NCI-H1417 (cell line): ENCODE measurements around the gene STX5.
"Not testable (repeated sequence)": the region's sequence is repeated elsewhere in the genome, so short reads cannot be mapped to it uniquely, and the experiment has no call there.

Source experiments
- DNase-seq, 3 experiments: peaks; one replicate each; lab custom pipeline; 2025; lab: John Stamatoyannopoulos, UW

STX5 gene

GRCh38 chr11:62830904-62831519, 839 bp downstream of the STX5 start:
- DNase-seq = no peak

GRCh38 chr11:62828130-62828529, 3.7 kb downstream of the STX5 start:
- DNase-seq = not testable (repeated sequence)

- no peak for DNase-seq
These were observed 8.2 kb downstream of the STX5 start for GRCh38 chr11:62823677-62824076.

- no peak for DNase-seq
These were observed 14.7 kb downstream of the STX5 start for GRCh38 chr11:62817129-62817528.

GRCh38 chr11:62816557-62816956, 15.3 kb downstream of the STX5 start:
- DNase-seq = no peak

GRCh38 chr11:62811659-62812058, 20.2 kb downstream of the STX5 start:
- no peak for DNase-seq

- DNase-seq = no peak
These were observed 21.1 kb downstream of the STX5 start for GRCh38 chr11:62810748-62811147.

- DNase-seq = no peak
These were observed 25.2 kb downstream of the STX5 start for GRCh38 chr11:62806611-62807121.

GRCh38 chr11:62805961-62806441, 25.9 kb downstream of the STX5 start:
- no peak for DNase-seq

GRCh38 chr11:62805076-62805892, 26.6 kb downstream of the STX5 start, which contains the start of gene NXF1:
Gene NXF1 (minus strand): TSS chr11:62805440. CDS start chr11:62805356, 84 bp downstream.
- peak; percentile 98 to 99 (median 98) for DNase-seq

GRCh38 chr11:62804310-62805075, 27.4 kb downstream of the STX5 start:
- DNase-seq = peak in 1 of 3 experiments; percentile 80

- no peak for DNase-seq
These were observed 30.8 kb downstream of the STX5 start for GRCh38 chr11:62801071-62801470.

- DNase-seq = no peak
These were observed 32.4 kb downstream of the STX5 start for GRCh38 chr11:62799486-62799885.

- DNase-seq = no peak
These were observed 35.6 kb downstream of the STX5 start for GRCh38 chr11:62796281-62796680.

- DNase-seq = no peak
These were observed 37.6 kb downstream of the STX5 start for GRCh38 chr11:62794201-62794775.

GRCh38 chr11:62792202-62792575, 39.7 kb downstream of the STX5 start:
- DNase-seq = no peak

- peak; percentile 81 to 89 (median 85) for DNase-seq
These were observed 40.2 kb downstream of the STX5 start, which contains the start of gene TMEM223 for GRCh38 chr11:62791501-62792201. Gene TMEM223 (minus strand): TSS chr11:62792006. CDS start chr11:62791994, 12 bp downstream.

- DNase-seq = no peak
These were observed 42.3 kb downstream of the STX5 start for GRCh38 chr11:62789576-62789975.

GRCh38 chr11:62788991-62789390, 42.9 kb downstream of the STX5 start:
- DNase-seq = no peak

GRCh38 chr11:62787005-62787759, 44.7 kb downstream of the STX5 start, which contains the start of gene TMEM179B:
Gene TMEM179B (plus strand): TSS chr11:62787402. CDS start chr11:62787432, 30 bp downstream.
- DNase-seq = peak; percentile 96 to 99 (median 97)
